ENCODE measurements around the gene INTS15.

DNA sequence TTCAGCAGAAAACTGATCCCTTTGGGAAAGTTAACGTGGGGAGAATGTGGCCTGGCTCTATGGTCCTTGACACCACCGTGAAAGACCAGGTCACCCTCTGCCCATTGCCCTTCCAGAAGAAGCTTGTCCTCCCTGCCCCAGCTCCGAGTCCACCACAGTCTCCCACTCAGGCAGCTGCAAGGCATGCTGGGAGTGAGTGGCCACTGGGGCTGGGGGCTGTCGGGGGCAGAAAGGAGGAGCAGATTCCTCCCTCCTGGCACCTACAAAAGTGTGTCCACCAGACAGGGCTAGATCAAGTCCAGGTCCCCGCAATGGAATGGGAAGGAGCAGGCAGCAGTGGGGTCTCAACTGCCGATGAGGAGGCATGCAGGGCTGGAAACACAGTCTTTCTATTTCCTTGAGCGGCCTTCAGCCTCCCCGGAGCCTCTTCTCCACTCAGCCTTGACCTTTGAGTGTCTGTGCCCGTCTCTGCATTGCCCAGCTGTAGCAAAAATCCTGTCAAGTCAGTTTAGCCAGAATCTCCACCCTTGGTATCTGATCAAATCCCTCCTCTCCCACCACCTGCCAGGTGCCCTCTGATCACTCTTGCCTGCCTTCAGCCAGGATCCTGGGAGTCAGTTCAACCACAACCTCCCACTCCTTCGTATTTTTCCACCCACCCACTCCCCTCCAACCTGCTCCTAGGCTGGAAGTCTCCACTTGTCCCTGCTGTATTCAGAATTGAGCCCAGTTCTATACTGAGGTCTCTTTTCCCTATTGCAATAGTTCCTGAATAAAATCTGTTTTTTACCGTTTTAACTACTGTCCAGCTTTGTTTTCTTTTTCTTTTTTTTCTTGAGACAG is 40.4 kb downstream of the INTS15 start:
- TF ChIP-seq, protein P1, sequence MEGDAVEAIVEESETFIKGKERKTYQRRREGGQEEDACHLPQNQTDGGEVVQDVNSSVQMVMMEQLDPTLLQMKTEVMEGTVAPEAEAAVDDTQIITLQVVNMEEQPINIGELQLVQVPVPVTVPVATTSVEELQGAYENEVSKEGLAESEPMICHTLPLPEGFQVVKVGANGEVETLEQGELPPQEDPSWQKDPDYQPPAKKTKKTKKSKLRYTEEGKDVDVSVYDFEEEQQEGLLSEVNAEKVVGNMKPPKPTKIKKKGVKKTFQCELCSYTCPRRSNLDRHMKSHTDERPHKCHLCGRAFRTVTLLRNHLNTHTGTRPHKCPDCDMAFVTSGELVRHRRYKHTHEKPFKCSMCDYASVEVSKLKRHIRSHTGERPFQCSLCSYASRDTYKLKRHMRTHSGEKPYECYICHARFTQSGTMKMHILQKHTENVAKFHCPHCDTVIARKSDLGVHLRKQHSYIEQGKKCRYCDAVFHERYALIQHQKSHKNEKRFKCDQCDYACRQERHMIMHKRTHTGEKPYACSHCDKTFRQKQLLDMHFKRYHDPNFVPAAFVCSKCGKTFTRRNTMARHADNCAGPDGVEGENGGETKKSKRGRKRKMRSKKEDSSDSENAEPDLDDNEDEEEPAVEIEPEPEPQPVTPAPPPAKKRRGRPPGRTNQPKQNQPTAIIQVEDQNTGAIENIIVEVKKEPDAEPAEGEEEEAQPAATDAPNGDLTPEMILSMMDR (IDR thresholded peaks at IDR 0.05 in 2 of 3, conservative IDR thresholded peaks at IDR 0.05 in 1 of 3; ENCODE audit: control insufficient read depth in 2 of 3, extremely low read depth in 1 of 3, insufficient read depth in 1 of 3, low read depth in 3 of 3, low read length in 3 of 3) = no peak
- TF ChIP-seq YBX1 (IDR thresholded peaks at IDR 0.05) (no peak), POLR2A (IDR thresholded peaks at IDR 0.05; ENCODE audit: low read depth, low read length) (no peak), NFYB (IDR thresholded peaks at IDR 0.05; ENCODE audit: insufficient read depth, low read depth, low read length) (no peak), EP300 (IDR thresholded peaks at IDR 0.05; ENCODE audit: borderline replicate concordance in 1 of 2, control insufficient read depth in 1 of 2, low read depth in 2 of 2, low read length in 2 of 2) (no peak), DPF2 (IDR thresholded peaks at IDR 0.05) (no peak)
